ENCODE data around the gene CLCN3. TPM values are rescaled to one million over a fixed set of nuclear protein-coding genes. Genes with fewer than 3 reads are reported as not detected.

The CLCN3 gene
- total and polyA plus RNA-seq, 8 donors: 9.1 to 41.4 (median 30.8) TPM

DNA sequence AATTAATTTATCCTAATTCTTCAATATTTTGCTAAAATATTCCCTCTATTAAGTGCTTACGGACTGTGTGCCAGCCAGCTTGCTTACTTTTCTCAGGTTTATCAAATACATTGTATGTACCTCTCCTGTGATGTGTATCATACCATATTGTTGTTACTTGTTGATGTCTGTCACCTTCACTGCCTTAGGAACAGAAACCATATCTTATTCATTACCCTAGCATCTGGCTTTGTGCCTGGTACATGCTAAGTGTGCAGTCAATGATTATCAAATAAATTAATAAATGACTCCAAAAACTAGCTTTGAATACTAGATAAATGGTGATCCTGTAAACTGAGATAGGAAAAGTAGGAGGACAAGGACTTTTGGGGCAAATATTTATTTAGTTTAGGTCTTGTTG, 6.9 kb downstream of the CLCN3 start:
- H3K9me3 ChIP-seq: no peaks in the 10 kb centered on the region
- peak in 1 of 6 donors; percentile 21 for DNase-seq
- WGBS, 2 donors: 3 to 21% methylated on average over 1 of the region's 1 CpG
- ATAC-seq: peak; percentile 76 to 86 (median 83)
- H3K27me3 ChIP-seq: no peaks in the 10 kb centered on the region
- H3K36me3 ChIP-seq: no peaks in the 10 kb centered on the region
- FAIRE-seq: no peak
- H3K4me1 ChIP-seq: peaks cover 0 to 27% (median 26%) of the 10 kb centered on the region in 3 donors
- H3K4me3 ChIP-seq: no peak overlapping the region
- intact Hi-C loops (cut with DNase I): no loop called here
- TF ChIP-seq, protein P1, sequence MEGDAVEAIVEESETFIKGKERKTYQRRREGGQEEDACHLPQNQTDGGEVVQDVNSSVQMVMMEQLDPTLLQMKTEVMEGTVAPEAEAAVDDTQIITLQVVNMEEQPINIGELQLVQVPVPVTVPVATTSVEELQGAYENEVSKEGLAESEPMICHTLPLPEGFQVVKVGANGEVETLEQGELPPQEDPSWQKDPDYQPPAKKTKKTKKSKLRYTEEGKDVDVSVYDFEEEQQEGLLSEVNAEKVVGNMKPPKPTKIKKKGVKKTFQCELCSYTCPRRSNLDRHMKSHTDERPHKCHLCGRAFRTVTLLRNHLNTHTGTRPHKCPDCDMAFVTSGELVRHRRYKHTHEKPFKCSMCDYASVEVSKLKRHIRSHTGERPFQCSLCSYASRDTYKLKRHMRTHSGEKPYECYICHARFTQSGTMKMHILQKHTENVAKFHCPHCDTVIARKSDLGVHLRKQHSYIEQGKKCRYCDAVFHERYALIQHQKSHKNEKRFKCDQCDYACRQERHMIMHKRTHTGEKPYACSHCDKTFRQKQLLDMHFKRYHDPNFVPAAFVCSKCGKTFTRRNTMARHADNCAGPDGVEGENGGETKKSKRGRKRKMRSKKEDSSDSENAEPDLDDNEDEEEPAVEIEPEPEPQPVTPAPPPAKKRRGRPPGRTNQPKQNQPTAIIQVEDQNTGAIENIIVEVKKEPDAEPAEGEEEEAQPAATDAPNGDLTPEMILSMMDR (IDR thresholded peaks at IDR 0.05): no peak
- H3K27ac ChIP-seq: peak overlapping the region; percentile 36 to 73 (median 58)

DNA sequence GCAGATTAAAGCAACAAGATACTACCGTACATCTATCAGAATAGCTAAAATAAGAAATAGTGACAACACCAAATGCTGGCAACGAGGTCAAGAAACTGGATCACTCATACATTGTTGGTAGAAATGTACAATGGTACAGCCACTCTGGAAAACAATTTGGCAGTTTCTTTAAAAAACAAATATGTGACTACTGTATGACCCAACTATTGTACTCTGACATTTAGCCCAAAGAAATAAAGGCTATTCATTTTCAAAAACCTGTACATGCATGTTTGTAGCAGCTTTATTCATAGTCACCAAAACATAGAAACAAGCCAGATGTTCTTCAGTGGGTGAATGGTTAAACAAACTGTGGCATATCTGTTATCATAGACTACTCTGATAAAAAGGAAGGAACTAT, 8.2 kb downstream of the CLCN3 start:
- DNase-seq (no peak), ATAC-seq (no peak), FAIRE-seq (no peak)
- intact Hi-C loops (cut with DNase I): no loop called here
- Histone ChIP-seq H3K36me3 (no peaks in the 10 kb centered on the region), H3K4me3 (no peak overlapping the region), H3K4me1 (peaks cover under 1 to 21% (median 20%) of the 10 kb centered on the region in 3 donors), H3K9me3 (no peaks in the 10 kb centered on the region), H3K27ac (peak overlapping the region in 1 of 4 donors; percentile 65), H3K27me3 (no peaks in the 10 kb centered on the region)
- WGBS, 2 donors: 46 to 49% methylated on average over 2 of the region's 2 CpGs
- TF ChIP-seq, protein P1 (IDR thresholded peaks at IDR 0.05): no peak

DNA sequence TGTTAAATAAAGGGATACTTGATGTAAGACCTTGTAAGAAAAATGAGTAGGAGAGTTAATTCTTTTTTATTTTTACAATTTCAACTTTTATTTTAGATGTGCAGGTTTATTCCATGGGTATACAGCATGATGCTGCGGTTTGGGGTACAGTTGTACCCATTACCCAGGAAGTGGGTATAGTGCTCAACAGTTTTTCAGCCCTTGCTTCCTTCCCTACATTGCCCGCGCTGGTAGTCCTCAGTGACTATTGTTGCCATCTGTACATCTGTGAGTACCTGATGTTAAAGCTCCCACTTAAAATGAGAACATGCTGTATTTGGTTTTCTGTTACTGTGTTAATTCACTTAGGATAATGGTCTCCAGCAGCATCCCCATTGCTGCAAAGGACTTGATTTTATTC, 9.7 kb downstream of the CLCN3 start:
- ATAC-seq: no peak
- FAIRE-seq: no peak
- Histone ChIP-seq H3K9me3 (no peaks in the 10 kb centered on the region), H3K27me3 (no peaks in the 10 kb centered on the region), H3K4me1 (peaks cover 11 to 36% (median 35%) of the 10 kb centered on the region in 3 donors), H3K27ac (no peak overlapping the region), H3K4me3 (no peak overlapping the region), H3K36me3 (no peaks in the 10 kb centered on the region)
- WGBS, 2 donors: 97 to 98% methylated on average over 3 of the region's 3 CpGs
- intact Hi-C loops (cut with DNase I): no loop called here
- TF ChIP-seq, protein P1 (IDR thresholded peaks at IDR 0.05): no peak
- DNase-seq: no peak

DNA sequence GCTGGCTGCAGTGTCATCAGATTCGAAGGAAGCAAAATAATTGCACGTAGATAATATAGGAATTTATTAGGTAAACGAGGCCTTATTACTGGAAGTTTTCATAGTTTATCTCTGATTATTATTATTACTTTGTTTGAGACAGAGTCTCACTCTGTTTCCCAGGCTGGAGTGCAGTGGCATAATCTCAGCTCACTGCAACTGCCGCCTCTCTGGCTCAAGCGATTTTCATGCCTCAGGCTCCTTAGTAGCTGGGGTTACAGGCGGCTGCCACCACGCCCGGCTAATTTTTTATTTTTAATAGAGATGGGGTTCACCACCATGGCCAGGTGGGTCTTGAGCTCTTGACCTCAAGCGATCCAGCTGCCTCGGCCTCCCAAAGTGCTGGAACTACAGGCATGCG, 12.5 kb downstream of the CLCN3 start:
- Histone ChIP-seq H3K4me1 (peaks cover 11 to 39% (median 32%) of the 10 kb centered on the region in 3 donors), H3K4me3 (no peak overlapping the region), H3K27me3 (no peaks in the 10 kb centered on the region), H3K27ac (no peak overlapping the region), H3K9me3 (no peaks in the 10 kb centered on the region), H3K36me3 (no peaks in the 10 kb centered on the region)
- intact Hi-C loops (cut with DNase I): no loop called here
- FAIRE-seq (no peak), DNase-seq (no peak), ATAC-seq (no peak)
- WGBS, 2 donors: 90 to 92% methylated on average over 11 of the region's 11 CpGs
- TF ChIP-seq, protein P1 (IDR thresholded peaks at IDR 0.05): no peak

DNA sequence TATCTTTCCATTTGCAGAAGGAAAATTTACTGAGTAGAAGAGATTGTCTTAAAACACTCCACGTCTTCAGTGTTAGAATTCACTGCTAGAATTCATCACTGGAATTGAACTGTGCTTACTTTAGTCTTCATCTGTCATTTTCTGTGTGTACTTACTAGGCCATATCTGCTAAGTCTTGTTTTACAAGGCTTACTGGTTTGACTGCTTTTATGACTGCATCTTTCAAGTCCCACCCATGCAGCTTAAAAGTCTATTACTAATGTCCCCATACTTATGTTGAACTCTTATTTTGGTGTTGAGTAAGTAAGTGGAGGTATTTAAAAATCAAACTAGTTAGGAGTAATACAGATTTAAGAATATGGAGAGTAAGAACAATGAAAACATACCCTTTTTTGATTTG, 14.6 kb downstream of the CLCN3 start:
- no peaks in the 10 kb centered on the region for H3K27me3 ChIP-seq
- DNase-seq: no peak
- TF ChIP-seq, protein P1 (IDR thresholded peaks at IDR 0.05): no peak
- peaks cover 14 to 46% (median 27%) of the 10 kb centered on the region in 3 donors for H3K4me1 ChIP-seq
- peak; percentile 92 for FAIRE-seq
- no peaks in the 10 kb centered on the region for H3K36me3 ChIP-seq
- 17 to 18% methylated on average over 1 of the region's 1 CpG for WGBS, 2 donors
- no peak overlapping the region for H3K4me3 ChIP-seq
- H3K9me3 ChIP-seq: no peaks in the 10 kb centered on the region
- peak; percentile 96 to 97 (median 96) for ATAC-seq
- intact Hi-C loops (cut with DNase I): no loop called here
- H3K27ac ChIP-seq: peak overlapping the region in 2 of 4 donors; percentile 61 to 63
